CD14-positive monocyte (primary cell): ENCODE results near the gene EXOC6. TPM values are rescaled to one million over a fixed set of nuclear protein-coding genes. Genes with fewer than 3 reads are reported as not detected.

Experiments used
- DNase-seq, 3 donors: peaks; one replicate each; pipeline ENCODE4 v3.0.0-alpha.2; 2011 to 2022
- H2AFZ ChIP-seq: 2 replicates; pipeline ENCODE4 v1.6.0; 2012; ENCODE audit warnings: mild to moderate bottlenecking, low read depth, low read length, inconsistent platforms; ENCODE audit not compliant: insufficient read depth, poor library complexity, severe bottlenecking
- H3K27ac ChIP-seq, 2 donors: 1 replicate in 1 of 2; 2 replicates in 1 of 2; pipeline ENCODE4 v1.5.1; 2012 to 2013; ENCODE audit warnings: low read length in 2 of 2, control low read depth in 1 of 2, inconsistent platforms in 1 of 2, low read depth in 1 of 2, mild to moderate bottlenecking in 1 of 2
- H3K27me3 ChIP-seq, 2 donors: one replicate each; pipeline versions ENCODE4 v1.6.0 to v1.6.1; 2011 to 2013; ENCODE audit warnings: low read length in 2 of 2; ENCODE audit not compliant: control insufficient read depth in 2 of 2, insufficient read depth in 2 of 2
- H3K36me3 ChIP-seq, 2 donors: replicated peaks in 1 of 2; 1 replicate in 1 of 2; 2 replicates in 1 of 2; pipeline versions ENCODE4 v1.5.1 to v1.6.1; 2012 to 2013; ENCODE audit warnings: low read length in 2 of 2, control low read depth in 1 of 2, inconsistent platforms in 1 of 2, mild to moderate bottlenecking in 1 of 2; ENCODE audit not compliant: insufficient read depth in 2 of 2, control insufficient read depth in 1 of 2
- H3K4me1 ChIP-seq, 2 donors: 1 replicate in 1 of 2; 2 replicates in 1 of 2; pipeline versions ENCODE4 v1.5.1 to v1.6.1; 2012 to 2013; ENCODE audit warnings: low read length in 2 of 2, control low read depth in 1 of 2, inconsistent platforms in 1 of 2, mild to moderate bottlenecking in 1 of 2, moderate library complexity in 1 of 2; ENCODE audit not compliant: insufficient read depth in 2 of 2, control insufficient read depth in 1 of 2
- H3K4me2 ChIP-seq: replicated peaks from 2 replicates; pipeline ENCODE3; 2012; ENCODE audit warnings: low read length, moderate library complexity, mild to moderate bottlenecking; ENCODE audit not compliant: poor library complexity, severe bottlenecking; ENCODE audit errors: extremely low read depth
- H3K4me3 ChIP-seq, 3 experiments: fragments of 200-600 bp in 1 of 3; sonication (generic) in 1 of 3; replicated peaks in 1 of 3; 1 replicate in 2 of 3; 2 replicates in 1 of 3; pipeline ENCODE4 v1.5.1; 2011 to 2013; ENCODE audit warnings: low read length in 3 of 3, mild to moderate bottlenecking in 3 of 3, control low read depth in 2 of 3, low read depth in 2 of 3, inconsistent platforms in 1 of 3, moderate library complexity in 1 of 3
- H3K79me2 ChIP-seq: 2 replicates; pipeline ENCODE4 v1.6.0; 2012; ENCODE audit warnings: mild to moderate bottlenecking, control low read depth, inconsistent platforms, low read length, moderate library complexity; ENCODE audit not compliant: insufficient read depth
- H3K9ac ChIP-seq: 2 replicates; pipeline ENCODE4 v1.6.0; 2017; ENCODE audit warnings: low read length, mild to moderate bottlenecking; ENCODE audit not compliant: insufficient read depth, poor library complexity, severe bottlenecking
- H3K9me3 ChIP-seq, 2 donors: replicated peaks in 1 of 2; 1 replicate in 1 of 2; 2 replicates in 1 of 2; pipeline versions ENCODE4 v1.5.1 to v1.6.1; 2012 to 2013; ENCODE audit warnings: low read length in 2 of 2, control low read depth in 1 of 2; ENCODE audit not compliant: control insufficient read depth in 1 of 2, insufficient read depth in 1 of 2
- H4K20me1 ChIP-seq: 2 replicates; pipeline ENCODE4 v1.6.0; 2012; ENCODE audit warnings: mild to moderate bottlenecking, low read length, control low read depth, moderate library complexity; ENCODE audit not compliant: insufficient read depth
- H3K27ac Mint-ChIP-seq, 7 donors: one replicate each; pipeline ENCODE4 v1.8.0; 2020; ENCODE audit warnings: mild to moderate bottlenecking in 7 of 7, mixed read lengths in 7 of 7, moderate library complexity in 6 of 7, inconsistent platforms in 2 of 7
- H3K27me3 Mint-ChIP-seq, 3 donors: one replicate each; pipeline ENCODE4 v1.8.0; 2021 to 2022; ENCODE audit warnings: low read depth in 3 of 3, mild to moderate bottlenecking in 3 of 3, mixed read lengths in 3 of 3, moderate library complexity in 3 of 3, inconsistent platforms in 1 of 3
- H3K36me3 Mint-ChIP-seq, 2 donors: one replicate each; pipeline ENCODE4 v1.8.0; 2020; ENCODE audit warnings: mixed read lengths in 2 of 2, inconsistent platforms in 1 of 2, mild to moderate bottlenecking in 1 of 2
- H3K4me1 Mint-ChIP-seq: one replicate; pipeline ENCODE4 v1.8.0; 2020; ENCODE audit warnings: mild to moderate bottlenecking, mixed read lengths
- H3K4me3 Mint-ChIP-seq, 2 donors: one replicate each; pipeline ENCODE4 v1.8.0; 2020; ENCODE audit warnings: mild to moderate bottlenecking in 2 of 2, mixed read lengths in 2 of 2, moderate library complexity in 1 of 2
- H3K9me3 Mint-ChIP-seq, 7 donors: one replicate each; pipeline ENCODE4 v1.8.0; 2020 to 2022; ENCODE audit warnings: mixed read lengths in 7 of 7, mild to moderate bottlenecking in 6 of 7, moderate library complexity in 6 of 7, inconsistent platforms in 2 of 7
- WGBS: methylation state at CpG from one replicate; pipeline ENCODE4 v1.1.5; 2013; ENCODE audit warnings: missing lambda C conversion rate; ENCODE audit not compliant: insufficient coverage; 5-methylcytosine and 5-hydroxymethylcytosine counted together
- intact Hi-C, 2 donors: fragments of 100-400 bp; cut with micrococcal nuclease; formaldehyde crosslinking; loops; one replicate each; pipeline versions ENCODE4 v1.15.0 to v1.15.1; 2023
- polyA plus RNA-seq, 3 donors: library from polyadenylated mRNA; depleted of rRNA in 1 of 3; unstranded in 2 of 3; stranded (reverse) in 1 of 3; fragments of 300-500 nt in 2 of 3; fragments of >200 nt in 1 of 3; fragmentation: Illumina TruSeq in 2 of 3; gene quantifications; 1 replicate in 2 of 3; 2 replicates in 1 of 3; pipeline ENCODE4 v1.2.3, GENCODE V29; 2012 to 2021
- TF ChIP-seq, protein P1 (sequence below): fragments of 200-600 bp; IDR thresholded peaks from one replicate; pipeline ENCODE4 v1.8.0; 2022; ENCODE audit warnings: antibody characterized with exemption, mild to moderate bottlenecking

Gene EXOC6
- polyA plus RNA-seq, 3 donors = 7.5 to 9.6 (median 8.3) TPM

DNA sequence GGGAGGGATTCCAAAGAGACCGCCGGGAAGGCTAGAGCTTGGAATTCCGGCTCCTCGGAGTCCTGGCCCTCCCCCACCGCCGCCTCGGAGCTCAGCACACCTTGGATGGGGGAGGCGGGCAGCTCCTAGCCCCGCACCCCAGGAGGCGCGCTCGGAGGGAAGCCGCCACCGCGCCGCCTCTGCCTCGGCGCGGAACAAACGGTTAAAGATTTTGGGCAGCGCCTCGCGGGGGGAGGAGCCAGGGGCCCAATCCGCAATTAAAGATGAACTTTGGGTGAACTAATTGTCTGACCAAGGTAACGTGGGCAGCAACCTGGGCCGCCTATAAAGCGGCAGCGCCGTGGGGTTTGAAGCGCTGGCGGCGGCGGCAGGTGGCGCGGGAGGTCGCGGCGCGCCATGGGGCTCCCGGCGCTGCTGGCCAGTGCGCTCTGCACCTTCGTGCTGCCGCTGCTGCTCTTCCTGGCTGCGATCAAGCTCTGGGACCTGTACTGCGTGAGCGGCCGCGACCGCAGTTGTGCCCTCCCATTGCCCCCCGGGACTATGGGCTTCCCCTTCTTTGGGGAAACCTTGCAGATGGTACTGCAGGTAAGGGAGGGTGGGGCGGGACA, 225.3 kb downstream of the EXOC6 start, which contains the start of gene CYP26A1:
CYP26A1 (plus strand) TSS at position 355 of the 608 bp plus-strand sequence; CDS start at position 397, 42 bp downstream.
- Histone ChIP-seq H3K79me2 (no peaks in the 10 kb centered on the region), H2AFZ (peak within 1 kb of the TSS; percentile 35), H3K36me3 (no peaks in the 10 kb centered on the region), H3K27me3 (peaks cover 75 to 95% of the 10 kb centered on the region in 2 donors), H3K4me1 (peaks cover 23 to 35% of the 10 kb centered on the region in 2 donors), H3K4me3 (peak within 1 kb of the TSS in 1 of 3 experiments; percentile 11), H3K27ac (no peak within 1 kb of the TSS), H3K9me3 (peaks cover 5 to 55% of the 10 kb centered on the region in 2 donors), H3K4me2 (peak within 1 kb of the TSS; percentile 60), H4K20me1 (no peaks in the 10 kb centered on the region), H3K9ac (no peak within 1 kb of the TSS)
- WGBS = under 1% methylated on average over 47 of the region's 52 CpGs
- intact Hi-C loops = no loop called here
- TF ChIP-seq, protein P1, sequence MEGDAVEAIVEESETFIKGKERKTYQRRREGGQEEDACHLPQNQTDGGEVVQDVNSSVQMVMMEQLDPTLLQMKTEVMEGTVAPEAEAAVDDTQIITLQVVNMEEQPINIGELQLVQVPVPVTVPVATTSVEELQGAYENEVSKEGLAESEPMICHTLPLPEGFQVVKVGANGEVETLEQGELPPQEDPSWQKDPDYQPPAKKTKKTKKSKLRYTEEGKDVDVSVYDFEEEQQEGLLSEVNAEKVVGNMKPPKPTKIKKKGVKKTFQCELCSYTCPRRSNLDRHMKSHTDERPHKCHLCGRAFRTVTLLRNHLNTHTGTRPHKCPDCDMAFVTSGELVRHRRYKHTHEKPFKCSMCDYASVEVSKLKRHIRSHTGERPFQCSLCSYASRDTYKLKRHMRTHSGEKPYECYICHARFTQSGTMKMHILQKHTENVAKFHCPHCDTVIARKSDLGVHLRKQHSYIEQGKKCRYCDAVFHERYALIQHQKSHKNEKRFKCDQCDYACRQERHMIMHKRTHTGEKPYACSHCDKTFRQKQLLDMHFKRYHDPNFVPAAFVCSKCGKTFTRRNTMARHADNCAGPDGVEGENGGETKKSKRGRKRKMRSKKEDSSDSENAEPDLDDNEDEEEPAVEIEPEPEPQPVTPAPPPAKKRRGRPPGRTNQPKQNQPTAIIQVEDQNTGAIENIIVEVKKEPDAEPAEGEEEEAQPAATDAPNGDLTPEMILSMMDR = no peak
- Mint-ChIP-seq H3K27ac (peak within 1 kb of the TSS in 1 of 7 donors; percentile 21), H3K4me1 (peaks cover 28% of the 10 kb centered on the region), H3K9me3 (peaks cover 0 to 9% (median 4%) of the 10 kb centered on the region in 7 donors), H3K27me3 (peaks cover 80 to 96% (median 93%) of the 10 kb centered on the region in 3 donors), H3K36me3 (peaks cover 5 to 12% of the 10 kb centered on the region in 2 donors), H3K4me3 (peak within 1 kb of the TSS; percentile 58 to 87)
- no peak for DNase-seq

GRCh38 chr10:93074147-93074596, 225.9 kb downstream of the EXOC6 start:
- intact Hi-C loops = no loop called here
- TF ChIP-seq, protein P1 = no peak
- no peak for DNase-seq
- Histone ChIP-seq H3K4me2 (peak overlapping the region; percentile 60), H3K27me3 (peaks cover 70 to 90% of the 10 kb centered on the region in 2 donors), H3K9ac (no peak overlapping the region), H3K9me3 (peaks cover 5 to 49% of the 10 kb centered on the region in 2 donors), H4K20me1 (no peaks in the 10 kb centered on the region), H3K4me1 (peaks cover 23 to 35% of the 10 kb centered on the region in 2 donors), H3K4me3 (peak overlapping the region in 1 of 3 experiments; percentile 11), H3K79me2 (no peaks in the 10 kb centered on the region), H3K36me3 (no peaks in the 10 kb centered on the region), H3K27ac (no peak overlapping the region), H2AFZ (no peak overlapping the region)
- 0% methylated on average over 38 of the region's 40 CpGs for WGBS
- H3K27me3 Mint-ChIP-seq = peaks cover 77 to 96% (median 92%) of the 10 kb centered on the region in 3 donors
- peak overlapping the region; percentile 9 to 86 for H3K4me3 Mint-ChIP-seq
- peak overlapping the region in 1 of 7 donors; percentile 21 for H3K27ac Mint-ChIP-seq
- H3K9me3 Mint-ChIP-seq = peaks cover 0 to 9% (median 4%) of the 10 kb centered on the region in 7 donors
- peaks cover 5 to 12% of the 10 kb centered on the region in 2 donors for H3K36me3 Mint-ChIP-seq
- peaks cover 27% of the 10 kb centered on the region for H3K4me1 Mint-ChIP-seq
